Measurements from ENCODE around the gene MGLL. TPM values are rescaled to one million over a fixed set of nuclear protein-coding genes. Genes with fewer than 3 reads are reported as not detected.

MGLL gene
- total and polyA plus RNA-seq, 2 donors from 2014 or later = 74.2 to 250 TPM

DNA sequence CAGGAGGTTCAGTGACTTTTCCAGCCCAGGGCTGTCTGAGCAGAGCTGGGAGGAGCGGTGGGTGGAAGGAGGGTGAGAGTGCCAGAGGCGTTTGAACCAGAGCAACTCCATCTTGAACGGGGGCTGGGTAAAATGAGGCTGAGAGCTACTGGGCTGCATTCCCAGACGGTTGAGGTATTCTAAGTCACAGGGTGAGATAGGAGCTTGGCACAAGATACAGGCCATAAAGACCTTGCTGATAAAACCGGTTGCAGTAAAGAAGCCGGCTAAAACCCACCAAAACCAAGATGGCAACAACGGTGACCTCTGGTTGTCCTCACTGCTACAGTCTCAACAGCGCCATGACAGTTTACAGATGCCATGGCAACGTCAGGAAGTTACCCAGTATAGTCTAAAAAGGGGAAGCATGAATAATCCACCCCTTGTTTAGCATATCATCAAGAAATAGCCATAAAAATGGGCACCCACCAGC, 89.4 kb downstream of the MGLL start:
- Histone ChIP-seq H3K9me3 (ENCODE audit: control insufficient read depth in 2 of 3, insufficient read depth in 1 of 3, low read length in 3 of 3) (no peaks in the 10 kb centered on the region), H3K27ac (ENCODE audit: low read depth in 2 of 2, low read length in 2 of 2) (no peak overlapping the region), H3K4me1 (ENCODE audit: control insufficient read depth in 2 of 3, insufficient read depth in 2 of 3, low read depth in 1 of 3, low read length in 3 of 3) (peaks cover 10 to 41% (median 29%) of the 10 kb centered on the region in 3 donors), H3K4me3 (ENCODE audit: low read length in 3 of 3) (no peak overlapping the region), H3K27me3 (ENCODE audit: control insufficient read depth, insufficient read depth, low read length) (no peaks in the 10 kb centered on the region), H3K9ac (ENCODE audit: low read length in 3 of 3) (no peak overlapping the region), H3K36me3 (ENCODE audit: control insufficient read depth in 2 of 3, insufficient read depth in 3 of 3, low read length in 3 of 3) (no peaks in the 10 kb centered on the region)
- intact Hi-C loops (cut with DNase I) = no loop called here
- FAIRE-seq (no peak), DNase-seq (peak in 1 of 5 donors; percentile 59)
- TF ChIP-seq, protein P1, sequence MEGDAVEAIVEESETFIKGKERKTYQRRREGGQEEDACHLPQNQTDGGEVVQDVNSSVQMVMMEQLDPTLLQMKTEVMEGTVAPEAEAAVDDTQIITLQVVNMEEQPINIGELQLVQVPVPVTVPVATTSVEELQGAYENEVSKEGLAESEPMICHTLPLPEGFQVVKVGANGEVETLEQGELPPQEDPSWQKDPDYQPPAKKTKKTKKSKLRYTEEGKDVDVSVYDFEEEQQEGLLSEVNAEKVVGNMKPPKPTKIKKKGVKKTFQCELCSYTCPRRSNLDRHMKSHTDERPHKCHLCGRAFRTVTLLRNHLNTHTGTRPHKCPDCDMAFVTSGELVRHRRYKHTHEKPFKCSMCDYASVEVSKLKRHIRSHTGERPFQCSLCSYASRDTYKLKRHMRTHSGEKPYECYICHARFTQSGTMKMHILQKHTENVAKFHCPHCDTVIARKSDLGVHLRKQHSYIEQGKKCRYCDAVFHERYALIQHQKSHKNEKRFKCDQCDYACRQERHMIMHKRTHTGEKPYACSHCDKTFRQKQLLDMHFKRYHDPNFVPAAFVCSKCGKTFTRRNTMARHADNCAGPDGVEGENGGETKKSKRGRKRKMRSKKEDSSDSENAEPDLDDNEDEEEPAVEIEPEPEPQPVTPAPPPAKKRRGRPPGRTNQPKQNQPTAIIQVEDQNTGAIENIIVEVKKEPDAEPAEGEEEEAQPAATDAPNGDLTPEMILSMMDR (IDR thresholded peaks at IDR 0.05; ENCODE audit: borderline replicate concordance, extremely low read depth, insufficient read depth) = no peak

DNA sequence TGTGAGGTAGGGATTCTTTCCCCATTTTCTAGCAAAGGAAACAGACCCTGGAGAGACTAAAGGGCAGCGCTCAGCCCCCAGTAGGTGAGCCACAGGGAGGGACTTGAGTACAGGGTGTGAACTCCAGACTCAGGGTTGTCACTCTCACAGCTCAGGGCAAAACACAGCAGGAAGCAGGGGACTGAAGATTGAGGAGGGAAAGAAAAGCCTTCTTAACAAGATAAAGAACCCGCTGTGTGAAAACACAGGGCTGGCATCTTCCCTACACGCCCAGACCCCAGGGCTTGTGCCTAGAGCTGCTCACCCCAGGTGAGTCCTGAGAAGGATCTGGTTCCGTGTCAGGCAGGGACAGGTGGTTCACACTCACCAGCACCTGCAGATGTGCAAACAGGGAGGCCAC, 90.0 kb downstream of the MGLL start:
- Histone ChIP-seq H3K4me1 (ENCODE audit: control insufficient read depth in 2 of 3, insufficient read depth in 2 of 3, low read depth in 1 of 3, low read length in 3 of 3) (peaks cover 10 to 38% (median 29%) of the 10 kb centered on the region in 3 donors), H3K27me3 (ENCODE audit: control insufficient read depth, insufficient read depth, low read length) (no peaks in the 10 kb centered on the region), H3K9ac (ENCODE audit: low read length in 3 of 3) (no peak overlapping the region), H3K9me3 (ENCODE audit: control insufficient read depth in 2 of 3, insufficient read depth in 1 of 3, low read length in 3 of 3) (no peaks in the 10 kb centered on the region), H3K27ac (ENCODE audit: low read depth in 2 of 2, low read length in 2 of 2) (no peak overlapping the region), H3K36me3 (ENCODE audit: control insufficient read depth in 2 of 3, insufficient read depth in 3 of 3, low read length in 3 of 3) (no peaks in the 10 kb centered on the region), H3K4me3 (ENCODE audit: low read length in 3 of 3) (no peak overlapping the region)
- peak in 1 of 5 donors; percentile 23 for DNase-seq
- TF ChIP-seq, protein P1 (IDR thresholded peaks at IDR 0.05; ENCODE audit: borderline replicate concordance, extremely low read depth, insufficient read depth) = no peak
- no peak for FAIRE-seq
- intact Hi-C loops (cut with DNase I) = no loop called here

DNA sequence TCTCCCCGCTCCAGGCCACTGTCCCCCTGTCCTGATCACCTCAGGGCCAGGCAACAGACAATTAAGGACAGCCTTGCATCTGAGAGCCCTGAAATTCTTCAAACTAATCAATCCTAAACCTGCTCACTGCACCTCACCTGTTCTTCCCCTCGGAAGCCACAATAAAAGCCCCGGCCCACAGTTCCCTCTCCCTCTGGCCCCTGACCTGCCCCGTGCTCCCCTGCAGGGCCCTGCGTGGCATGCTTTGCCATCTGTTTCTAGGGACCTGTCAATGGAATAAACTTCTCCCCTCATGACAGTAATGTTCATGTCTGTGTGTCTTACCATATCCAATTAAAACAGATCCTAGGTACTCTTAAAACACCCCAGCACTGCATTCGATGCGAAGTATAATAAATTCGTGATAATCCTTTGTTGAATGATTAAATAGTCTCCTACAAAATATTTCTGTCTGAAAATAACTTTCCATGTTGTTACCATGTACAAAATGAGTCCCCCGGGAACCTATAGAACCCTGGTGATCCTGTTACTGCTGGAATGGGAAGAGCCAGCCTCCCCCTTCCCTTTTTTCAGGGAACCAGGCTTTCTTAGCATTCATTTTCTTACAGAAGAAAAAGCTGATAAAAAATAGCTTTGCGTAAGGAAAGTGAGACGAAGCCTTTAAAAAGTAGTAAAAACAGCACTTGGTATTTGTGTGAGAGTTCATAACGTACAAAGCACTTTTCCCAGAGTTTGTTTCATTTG, 90.6 kb downstream of the MGLL start:
- H3K9ac ChIP-seq (ENCODE audit: low read length in 3 of 3) = no peak overlapping the region
- H3K27me3 ChIP-seq (ENCODE audit: control insufficient read depth, insufficient read depth, low read length) = no peaks in the 10 kb centered on the region
- H3K9me3 ChIP-seq (ENCODE audit: control insufficient read depth in 2 of 3, insufficient read depth in 1 of 3, low read length in 3 of 3) = no peaks in the 10 kb centered on the region
- FAIRE-seq (no peak), DNase-seq (peak in 2 of 5 donors; percentile 39 to 69)
- peaks cover 10 to 34% (median 29%) of the 10 kb centered on the region in 3 donors for H3K4me1 ChIP-seq (ENCODE audit: control insufficient read depth in 2 of 3, insufficient read depth in 2 of 3, low read depth in 1 of 3, low read length in 3 of 3)
- TF ChIP-seq, protein P1 (IDR thresholded peaks at IDR 0.05; ENCODE audit: borderline replicate concordance, extremely low read depth, insufficient read depth) = no peak
- intact Hi-C loops (cut with DNase I) = no loop called here
- H3K36me3 ChIP-seq (ENCODE audit: control insufficient read depth in 2 of 3, insufficient read depth in 3 of 3, low read length in 3 of 3) = no peaks in the 10 kb centered on the region
- no peak overlapping the region for H3K4me3 ChIP-seq (ENCODE audit: low read length in 3 of 3)
- no peak overlapping the region for H3K27ac ChIP-seq (ENCODE audit: low read depth in 2 of 2, low read length in 2 of 2)

Measured in kidney (tissue), 14 donors.